ENCODE data around the gene C5AR1. TPM values are rescaled to one million over a fixed set of nuclear protein-coding genes. Genes with fewer than 3 reads are reported as not detected.

C5AR1 gene
- total and polyA plus RNA-seq, 9 of the 15 experiments (the other 6 are each of a cell fraction or from before 2014, with no cell fraction given) = 0.06 to 1.6 (median 0.28) TPM; not detected in 3

- 95% methylated on average over 24 of the region's 30 CpGs for WGBS (ENCODE audit: insufficient coverage, low coverage, missing lambda C conversion rate)
- H3K9ac ChIP-seq (ENCODE audit: insufficient read depth in 1 of 2, low read depth in 2 of 2, low read length in 2 of 2) = peak overlapping the region in 1 of 2 experiments; percentile 36; a peak in 2 of 4 replicates
- H4K20me1 ChIP-seq (replicated peaks; ENCODE audit: control insufficient read depth, insufficient read depth, low read length) = no peaks in the 10 kb centered on the region
- peaks cover 7% of the 10 kb centered on the region; the same call in 2 of the 3 replicates for H3K79me2 ChIP-seq (ENCODE audit: control insufficient read depth, insufficient read depth, low read length)
- intact Hi-C loops (cut with micrococcal nuclease) = no loop called here
- H3K9me1 ChIP-seq (ENCODE audit: control insufficient read depth, insufficient read depth, low read length) = no peaks in the 10 kb centered on the region
- H3K4me1 ChIP-seq (replicated peaks in 1 of 2; ENCODE audit: control insufficient read depth in 2 of 2, insufficient read depth in 2 of 2, low read length in 2 of 2) = peaks cover 0 to 19% of the 10 kb centered on the region in 2 experiments; a peak in 2 of 5 replicates
- POLR2A ChIA-PET = interaction anchor here (0.6 kb wide), 1 partner anchor 86 kb away, joined by 3 read pairs; no protein-coding TSS in a partner anchor
- peaks cover 71% of the 10 kb centered on the region; the same call in 2 of the 3 replicates for H3K36me3 ChIP-seq (ENCODE audit: control insufficient read depth, insufficient read depth, low read length)
- no peak overlapping the region for H3K4me2 ChIP-seq (ENCODE audit: insufficient read depth, low read length)
- no peaks in the 10 kb centered on the region for H3K27me3 ChIP-seq (ENCODE audit: control insufficient read depth in 2 of 2, insufficient read depth in 2 of 2, low read length in 2 of 2)
- no peak overlapping the region for H2AFZ ChIP-seq (ENCODE audit: low read depth, low read length)
- H3K27ac ChIP-seq (ENCODE audit: extremely low read depth, low read depth, low read length) = no peak overlapping the region
- no peak for ATAC-seq
- no TSS peak for BruUV-seq (replicated peaks)
- no peaks in the 10 kb centered on the region; the same call in 1 of the 2 replicates for H3K9me3 ChIP-seq (replicated peaks; ENCODE audit: control insufficient read depth, insufficient read depth, low read depth, low read length)
- FAIRE-seq = no peak
- CTCF ChIA-PET (ENCODE audit: low intra/inter-chr PET ratio) = no interaction called here
- in situ Hi-C loops (cut with MboI) = no loop called here
- DNase-seq (ENCODE audit: extremely low read depth in 1 of 4, low spot score in 3 of 4) = no peak
- no peak overlapping the region for H3K4me3 ChIP-seq
- TF ChIP-seq NR1H2 (CRISPR knock-in tag; IDR thresholded peaks at IDR 0.05) (no peak), ZZZ3 (IDR thresholded peaks at IDR 0.05) (no peak), RBM15 (IDR thresholded peaks at IDR 0.05; ENCODE audit: insufficient read depth, low read length) (no peak), CBX8 (IDR thresholded peaks at IDR 0.05; ENCODE audit: borderline replicate concordance, extremely low read depth, low read depth, low read length, poor library complexity, severe bottlenecking) (no peak), MNT (conservative IDR thresholded peaks at IDR 0.05) (no peak), ZNF280A (IDR thresholded peaks at IDR 0.05; ENCODE audit: low read depth, partially characterized antibody) (no peak)
- TF ChIP-seq, protein P1, sequence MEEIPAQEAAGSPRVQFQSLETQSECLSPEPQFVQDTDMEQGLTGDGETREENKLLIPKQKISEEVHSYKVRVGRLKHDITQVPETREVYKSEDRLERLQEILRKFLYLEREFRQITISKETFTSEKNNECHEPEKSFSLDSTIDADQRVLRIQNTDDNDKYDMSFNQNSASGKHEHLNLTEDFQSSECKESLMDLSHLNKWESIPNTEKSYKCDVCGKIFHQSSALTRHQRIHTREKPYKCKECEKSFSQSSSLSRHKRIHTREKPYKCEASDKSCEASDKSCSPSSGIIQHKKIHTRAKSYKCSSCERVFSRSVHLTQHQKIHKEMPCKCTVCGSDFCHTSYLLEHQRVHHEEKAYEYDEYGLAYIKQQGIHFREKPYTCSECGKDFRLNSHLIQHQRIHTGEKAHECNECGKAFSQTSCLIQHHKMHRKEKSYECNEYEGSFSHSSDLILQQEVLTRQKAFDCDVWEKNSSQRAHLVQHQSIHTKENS (CRISPR knock-in tag; IDR thresholded peaks at IDR 0.05) = no peak
- TF ChIP-seq, protein P2, sequence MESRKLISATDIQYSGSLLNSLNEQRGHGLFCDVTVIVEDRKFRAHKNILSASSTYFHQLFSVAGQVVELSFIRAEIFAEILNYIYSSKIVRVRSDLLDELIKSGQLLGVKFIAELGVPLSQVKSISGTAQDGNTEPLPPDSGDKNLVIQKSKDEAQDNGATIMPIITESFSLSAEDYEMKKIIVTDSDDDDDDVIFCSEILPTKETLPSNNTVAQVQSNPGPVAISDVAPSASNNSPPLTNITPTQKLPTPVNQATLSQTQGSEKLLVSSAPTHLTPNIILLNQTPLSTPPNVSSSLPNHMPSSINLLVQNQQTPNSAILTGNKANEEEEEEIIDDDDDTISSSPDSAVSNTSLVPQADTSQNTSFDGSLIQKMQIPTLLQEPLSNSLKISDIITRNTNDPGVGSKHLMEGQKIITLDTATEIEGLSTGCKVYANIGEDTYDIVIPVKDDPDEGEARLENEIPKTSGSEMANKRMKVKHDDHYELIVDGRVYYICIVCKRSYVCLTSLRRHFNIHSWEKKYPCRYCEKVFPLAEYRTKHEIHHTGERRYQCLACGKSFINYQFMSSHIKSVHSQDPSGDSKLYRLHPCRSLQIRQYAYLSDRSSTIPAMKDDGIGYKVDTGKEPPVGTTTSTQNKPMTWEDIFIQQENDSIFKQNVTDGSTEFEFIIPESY (CRISPR knock-in tag; IDR thresholded peaks at IDR 0.05) = peak; percentile 46; the same call in 1 of the 2 replicates
- TF ChIP-seq, protein P3, sequence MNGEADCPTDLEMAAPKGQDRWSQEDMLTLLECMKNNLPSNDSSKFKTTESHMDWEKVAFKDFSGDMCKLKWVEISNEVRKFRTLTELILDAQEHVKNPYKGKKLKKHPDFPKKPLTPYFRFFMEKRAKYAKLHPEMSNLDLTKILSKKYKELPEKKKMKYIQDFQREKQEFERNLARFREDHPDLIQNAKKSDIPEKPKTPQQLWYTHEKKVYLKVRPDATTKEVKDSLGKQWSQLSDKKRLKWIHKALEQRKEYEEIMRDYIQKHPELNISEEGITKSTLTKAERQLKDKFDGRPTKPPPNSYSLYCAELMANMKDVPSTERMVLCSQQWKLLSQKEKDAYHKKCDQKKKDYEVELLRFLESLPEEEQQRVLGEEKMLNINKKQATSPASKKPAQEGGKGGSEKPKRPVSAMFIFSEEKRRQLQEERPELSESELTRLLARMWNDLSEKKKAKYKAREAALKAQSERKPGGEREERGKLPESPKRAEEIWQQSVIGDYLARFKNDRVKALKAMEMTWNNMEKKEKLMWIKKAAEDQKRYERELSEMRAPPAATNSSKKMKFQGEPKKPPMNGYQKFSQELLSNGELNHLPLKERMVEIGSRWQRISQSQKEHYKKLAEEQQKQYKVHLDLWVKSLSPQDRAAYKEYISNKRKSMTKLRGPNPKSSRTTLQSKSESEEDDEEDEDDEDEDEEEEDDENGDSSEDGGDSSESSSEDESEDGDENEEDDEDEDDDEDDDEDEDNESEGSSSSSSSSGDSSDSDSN (IDR thresholded peaks at IDR 0.05; ENCODE audit: borderline replicate concordance in 1 of 2, low read depth in 2 of 2, low read length in 2 of 2) = no peak
These were observed 45.0 kb upstream of the C5AR1 start for GRCh38 chr19:47264629-47265028.

Measured in K562 (cell line).